Stimulated activated naive CD8-positive, alpha-beta T cell treated with anti-CD3 and anti-CD28 coated beads, Interleukin-15, Interleukin-2, amounts not matched to agents 100 ng/mL and 50 ng/mL, for 24 hours (primary cell): Measurements from ENCODE around the gene PABPC4L.

Experiments used
- H3K27ac Mint-ChIP-seq: one replicate; pipeline ENCODE4 v1.8.0; 2021; ENCODE audit warnings: mild to moderate bottlenecking, mixed read lengths
- H3K27me3 Mint-ChIP-seq: one replicate; pipeline ENCODE4 v1.8.0; 2021; ENCODE audit warnings: mixed read lengths
- H3K36me3 Mint-ChIP-seq: one replicate; pipeline ENCODE4 v1.8.0; 2021; ENCODE audit warnings: low read depth, mixed read lengths
- H3K4me1 Mint-ChIP-seq: one replicate; pipeline ENCODE4 v1.8.0; 2021; ENCODE audit warnings: low read depth, mixed read lengths
- H3K4me3 Mint-ChIP-seq: one replicate; pipeline ENCODE4 v1.8.0; 2021; ENCODE audit warnings: mild to moderate bottlenecking, mixed read lengths
- H3K9me3 Mint-ChIP-seq: one replicate; pipeline ENCODE4 v1.8.0; 2021; ENCODE audit warnings: mixed read lengths

PABPC4L gene

DNA sequence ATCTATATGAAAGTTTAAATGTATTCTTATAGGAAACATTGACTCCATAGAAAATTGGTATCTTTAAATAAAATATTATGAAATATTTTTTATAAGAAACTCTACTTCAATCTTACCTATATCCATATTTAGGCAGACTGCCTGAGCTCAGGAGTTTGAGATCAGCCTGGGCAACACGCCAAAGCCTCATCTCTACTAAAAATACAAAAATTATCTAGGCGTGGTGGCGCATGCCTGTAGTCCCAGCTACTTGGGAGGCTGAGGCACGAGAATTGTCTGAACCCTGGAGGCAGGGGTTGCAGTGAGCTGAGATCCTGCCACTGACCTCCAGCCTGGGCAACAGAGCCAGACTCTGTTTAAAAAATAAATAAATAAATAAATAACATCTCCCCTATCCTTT, 47.5 kb downstream of the PABPC4L start:
- no peak overlapping the region for H3K27ac Mint-ChIP-seq
- H3K36me3 Mint-ChIP-seq, result no peaks in the 10 kb centered on the region
- H3K9me3 Mint-ChIP-seq, result no peaks in the 10 kb centered on the region
- no peaks in the 10 kb centered on the region for H3K27me3 Mint-ChIP-seq
- H3K4me3 Mint-ChIP-seq, result no peak overlapping the region
- no peaks in the 10 kb centered on the region for H3K4me1 Mint-ChIP-seq

DNA sequence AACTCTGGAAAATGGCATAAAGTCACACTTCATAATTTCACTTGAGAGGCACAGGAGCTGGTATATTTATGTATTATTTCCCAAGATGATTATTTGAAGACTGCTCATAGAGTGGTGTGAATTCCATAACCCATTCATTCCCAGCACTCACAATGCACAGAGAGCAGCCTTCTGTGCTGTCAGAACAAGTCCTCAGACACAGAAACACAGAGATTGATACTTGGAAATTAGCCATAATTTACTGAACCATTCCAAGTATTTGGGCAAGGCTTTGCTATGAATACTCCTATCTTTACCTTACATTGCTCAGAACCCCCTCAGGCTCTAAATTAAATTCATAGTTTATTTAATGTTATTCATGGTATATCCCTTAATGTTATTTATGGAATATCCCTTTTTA, 53.6 kb downstream of the PABPC4L start:
- H3K36me3 Mint-ChIP-seq, result no peaks in the 10 kb centered on the region
- no peaks in the 10 kb centered on the region for H3K9me3 Mint-ChIP-seq
- no peak overlapping the region for H3K27ac Mint-ChIP-seq
- H3K27me3 Mint-ChIP-seq, result no peaks in the 10 kb centered on the region
- no peaks in the 10 kb centered on the region for H3K4me1 Mint-ChIP-seq
- no peak overlapping the region for H3K4me3 Mint-ChIP-seq
